D341Med (cell line): Measurements from ENCODE around the gene KNDC1.

Experiments used
- DNase-seq: peaks from one replicate; pipeline ENCODE4 v3.0.0; 2012; ENCODE audit warnings: low spot score

KNDC1 gene

DNA sequence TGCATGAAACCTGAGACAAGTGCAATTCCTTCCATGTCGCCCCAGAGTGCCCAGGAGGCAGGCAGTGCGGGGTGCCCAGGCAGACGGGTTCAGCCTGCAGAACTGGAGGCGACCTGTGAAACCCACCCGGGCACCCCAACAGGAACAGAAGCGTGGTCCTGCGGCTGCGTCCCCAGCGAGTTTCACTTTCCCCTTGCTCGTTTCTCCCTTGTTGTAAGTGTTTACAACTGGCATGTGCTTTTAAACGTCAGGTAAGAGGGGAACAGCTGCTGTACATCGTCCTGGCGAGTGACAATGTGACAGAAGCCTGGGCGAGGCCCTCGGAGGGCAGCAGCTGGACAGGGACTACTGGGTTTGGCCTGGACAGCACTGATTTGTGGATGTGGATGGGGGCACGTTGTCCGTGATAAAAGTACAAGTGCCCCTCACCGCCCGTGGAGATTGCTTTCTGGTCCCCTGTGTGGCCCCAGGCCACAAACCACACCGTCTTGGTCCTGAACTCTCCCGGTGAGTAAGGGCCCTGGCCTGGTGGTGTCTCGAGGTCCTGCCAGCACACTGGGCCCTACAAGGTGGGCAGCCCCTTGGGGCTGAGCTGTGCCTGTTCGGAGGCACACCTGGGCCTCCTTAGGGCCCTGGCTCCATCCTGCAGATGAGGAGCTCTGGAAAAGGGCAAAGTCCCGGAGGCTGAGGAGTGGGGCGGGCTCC, 81.6 kb downstream of the KNDC1 start:
- DNase-seq: no peak

DNA sequence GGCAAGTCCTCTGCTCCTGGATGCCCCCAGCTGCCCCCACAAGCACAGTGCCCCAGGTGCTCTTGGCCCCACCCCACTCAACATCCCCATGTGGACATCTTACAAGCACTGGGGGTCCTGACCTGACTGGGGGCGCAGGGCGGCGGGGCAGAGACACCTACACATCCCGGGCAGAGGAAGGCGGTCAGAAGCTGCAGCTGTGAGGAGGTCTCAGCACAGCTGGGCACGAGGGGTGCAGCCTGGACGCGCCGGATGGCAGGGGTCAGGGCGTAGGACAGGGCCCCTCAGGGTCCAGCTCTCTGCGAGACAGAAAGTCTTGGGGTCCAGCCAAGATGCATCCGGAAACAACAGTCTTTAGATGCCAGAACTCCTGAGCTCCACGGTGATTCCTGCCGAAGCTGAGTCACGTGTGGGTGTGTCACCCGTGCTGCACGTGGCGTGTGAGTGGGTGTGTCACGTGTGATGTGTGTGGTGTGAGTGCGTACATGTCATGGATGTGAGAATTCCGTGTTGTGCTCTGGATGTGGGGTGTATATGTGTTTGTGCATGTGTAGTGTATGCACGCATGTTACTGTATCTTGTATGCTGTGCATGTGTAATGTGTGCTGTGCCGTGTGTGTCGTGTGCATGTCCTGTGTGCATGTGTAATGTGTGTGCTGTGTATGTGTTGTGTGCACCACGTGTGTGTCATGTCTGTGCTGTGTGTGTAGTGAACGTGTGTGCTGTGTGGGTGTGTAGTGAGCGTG, 82.8 kb downstream of the KNDC1 start:
- no peak for DNase-seq

DNA sequence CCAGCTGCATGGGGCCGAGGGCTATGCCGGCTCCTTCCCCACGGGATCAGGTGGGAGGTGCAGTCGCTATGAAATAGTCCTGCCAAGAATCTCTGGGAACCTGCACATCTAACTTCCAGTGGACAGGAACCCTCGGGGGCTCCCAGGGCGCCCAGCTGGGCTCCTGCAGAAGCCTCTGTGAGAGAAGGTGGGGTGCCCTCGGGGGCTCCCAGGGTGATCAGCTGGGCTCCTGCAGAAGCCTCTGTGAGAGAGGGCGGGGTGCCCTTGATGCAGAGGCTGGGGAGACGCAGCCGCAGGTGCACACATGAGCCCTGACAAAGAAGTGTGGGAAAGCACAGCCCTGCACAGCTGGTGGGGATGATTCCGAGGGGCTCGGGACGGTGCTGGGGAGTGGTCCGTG, 83.6 kb downstream of the KNDC1 start:
- DNase-seq: no peak

DNA sequence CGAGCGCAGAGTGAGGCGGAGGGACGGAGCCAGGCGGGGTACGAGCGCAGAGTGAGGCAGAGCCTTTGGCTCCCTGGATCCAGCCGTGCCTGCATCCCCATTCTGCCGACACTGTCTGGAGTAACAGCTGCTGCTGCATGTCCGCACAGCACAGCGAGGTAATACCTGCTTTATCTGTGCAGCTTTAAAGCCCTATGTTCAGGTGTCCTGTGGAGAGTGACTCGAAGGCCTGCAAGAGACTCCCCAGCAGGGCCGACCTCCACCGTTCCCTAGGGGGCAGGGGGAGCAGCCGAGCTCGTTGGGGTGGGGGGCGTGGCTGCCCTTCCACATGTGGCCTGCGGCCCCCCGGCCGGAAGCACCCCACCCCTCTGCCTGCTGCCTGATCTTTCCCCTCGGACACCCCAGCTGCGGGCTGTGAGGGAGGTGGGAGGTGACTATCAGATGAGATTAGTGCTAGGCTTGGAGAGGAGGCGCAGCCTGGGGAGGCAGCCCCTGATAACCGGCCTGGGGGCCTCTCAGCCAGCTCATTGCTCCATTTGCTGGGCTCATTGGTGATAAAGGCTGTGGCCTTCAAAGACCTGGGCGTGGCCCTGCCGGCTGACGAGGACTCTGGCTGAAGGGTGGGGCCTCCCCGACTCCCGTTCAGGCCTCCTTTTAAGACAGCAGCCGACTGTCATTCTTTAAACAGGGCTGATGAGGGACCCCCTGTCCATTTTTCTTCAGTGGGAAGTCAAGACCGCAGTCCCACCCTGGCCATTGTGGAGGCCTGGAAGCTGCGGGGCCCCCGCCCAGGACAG, 85.6 kb downstream of the KNDC1 start:
- no peak for DNase-seq

DNA sequence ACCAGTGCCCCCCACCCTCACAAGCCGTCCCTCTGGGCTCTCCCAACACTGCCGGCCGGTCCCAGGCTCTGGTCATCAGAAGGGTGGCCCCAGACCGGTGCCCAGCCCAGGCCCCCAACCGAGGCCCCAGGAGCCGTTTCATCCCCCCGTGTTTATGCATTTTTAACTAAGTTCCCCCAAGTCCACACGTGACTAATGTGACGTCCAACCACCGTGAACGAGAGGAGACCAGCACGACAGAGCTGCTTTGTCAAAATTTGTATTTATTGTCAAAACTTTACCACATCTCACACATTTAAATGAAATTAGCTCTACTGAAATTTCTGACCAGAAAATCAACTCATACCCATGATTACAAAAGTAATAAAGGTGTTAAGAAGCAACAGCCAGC, 86.2 kb downstream of the KNDC1 start:
- DNase-seq: no peak

DNA sequence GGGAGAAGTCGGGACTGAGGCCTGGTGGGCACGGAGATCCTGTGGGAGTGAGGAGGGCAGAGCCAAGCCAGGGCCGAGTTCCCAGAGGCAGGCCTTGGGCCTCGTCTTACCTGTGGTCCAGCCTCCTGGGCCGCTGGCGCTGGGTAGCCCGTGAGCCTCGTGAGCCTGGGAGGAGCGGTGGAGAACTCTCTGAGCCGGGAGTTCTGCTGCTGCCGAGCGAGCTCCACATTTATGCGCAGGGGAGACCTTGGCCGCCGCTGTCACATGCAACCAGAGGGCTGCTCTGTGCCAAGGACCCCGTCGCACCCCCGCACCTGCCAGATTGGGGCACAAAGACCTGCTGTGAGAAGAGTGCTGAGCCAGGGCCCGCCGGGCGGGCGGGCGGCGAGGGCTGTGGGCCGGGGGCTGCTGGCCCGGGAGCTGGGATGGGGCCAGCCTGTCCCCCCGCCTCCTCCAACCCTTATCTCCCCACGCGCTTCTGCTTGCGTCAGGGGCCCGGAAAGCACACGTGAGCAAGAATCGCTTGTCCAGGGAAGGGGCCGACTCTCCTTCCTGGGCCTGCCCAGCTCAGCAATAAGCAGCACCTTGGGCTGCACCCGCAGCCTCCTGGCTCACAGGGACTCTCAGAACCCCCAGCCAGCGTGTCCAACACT, 87.8 kb downstream of the KNDC1 start:
- no peak for DNase-seq

DNA sequence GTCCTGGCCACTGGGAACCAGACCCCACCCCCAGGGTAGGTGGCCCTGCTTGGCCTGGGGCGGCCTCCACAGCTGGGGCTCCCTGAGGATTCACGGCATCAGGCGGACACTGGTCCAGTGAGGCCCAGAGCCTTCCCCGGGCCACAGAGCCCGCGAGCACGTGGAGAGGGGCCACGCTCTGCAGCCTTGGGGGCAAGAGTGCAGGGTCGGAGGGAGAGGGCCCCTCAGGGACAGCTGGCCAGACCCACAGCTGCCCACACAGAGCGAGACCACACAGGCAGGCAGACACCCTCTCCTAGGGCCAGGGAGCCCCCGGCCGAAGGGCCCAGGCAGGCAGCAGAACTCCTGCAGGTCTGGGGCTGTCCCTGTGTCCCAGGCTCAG, 88.3 kb downstream of the KNDC1 start:
- DNase-seq: no peak

DNA sequence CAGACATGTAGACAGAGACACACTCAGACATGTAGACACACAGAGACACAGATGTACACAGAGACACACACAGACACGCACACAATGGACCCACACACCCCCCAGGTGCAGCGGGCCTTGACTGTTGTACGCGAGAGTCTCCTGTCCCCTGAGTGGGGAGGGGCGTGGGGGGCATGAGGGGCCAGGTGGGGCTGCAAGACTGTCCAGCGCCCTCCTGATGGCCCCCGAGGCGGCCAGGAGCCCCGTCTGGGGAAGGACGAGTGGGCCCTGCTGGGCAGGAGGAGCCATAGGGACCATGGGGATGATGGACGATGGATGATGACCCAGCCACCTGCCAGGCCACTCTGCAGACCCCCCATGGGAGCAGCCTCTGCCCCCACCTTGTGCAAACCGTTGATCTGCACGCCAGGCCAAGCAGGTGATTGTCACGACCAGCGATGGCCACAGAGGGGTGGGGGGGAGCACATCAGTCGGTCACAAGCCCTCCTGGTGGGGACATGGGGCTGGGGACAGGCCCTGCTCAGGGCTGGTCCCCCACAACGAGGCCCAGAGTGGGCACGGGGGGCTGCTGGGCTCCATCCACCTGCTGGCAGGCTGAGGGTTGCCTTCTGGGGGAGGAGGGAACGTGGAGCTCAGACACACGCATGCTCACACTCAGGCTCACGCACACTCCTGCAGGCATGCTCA, 89.2 kb downstream of the KNDC1 start:
- DNase-seq: no peak

DNA sequence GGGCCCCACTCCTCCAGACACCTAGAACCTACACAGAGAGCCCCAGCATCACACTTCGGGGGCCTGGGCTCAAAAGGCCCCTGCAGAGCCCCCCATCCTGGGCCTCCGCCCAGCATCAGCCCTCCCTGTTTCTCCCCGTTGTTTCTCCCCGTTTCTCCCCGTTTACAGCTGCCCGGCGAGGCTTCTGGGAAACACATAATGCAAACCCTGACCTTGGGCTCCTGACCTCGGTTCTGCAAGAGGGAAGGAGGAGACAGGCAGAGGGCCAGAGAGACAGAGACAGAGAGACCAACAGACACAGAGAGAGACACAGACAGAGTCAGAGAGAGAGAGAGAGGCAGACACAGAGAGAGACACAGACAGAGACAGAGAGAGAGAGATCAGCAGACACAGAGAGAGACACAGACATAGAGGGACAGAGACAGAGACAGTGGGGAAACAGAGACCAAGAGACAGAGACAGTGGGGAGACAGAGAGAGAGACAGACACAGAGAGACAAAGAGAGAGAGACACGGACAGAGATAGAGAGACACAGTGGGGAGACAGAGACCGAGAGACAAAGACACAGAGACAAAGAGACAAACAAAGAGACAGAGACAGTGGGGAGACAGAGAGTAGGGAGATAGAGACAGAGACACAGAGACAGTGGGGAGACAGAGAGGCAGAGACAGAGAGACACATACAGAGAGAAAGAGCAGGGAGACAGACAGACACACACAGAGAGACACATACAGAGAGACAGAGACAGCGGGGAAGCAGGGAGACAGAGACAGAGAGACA, 90.1 kb downstream of the KNDC1 start:
- no peak for DNase-seq

DNA sequence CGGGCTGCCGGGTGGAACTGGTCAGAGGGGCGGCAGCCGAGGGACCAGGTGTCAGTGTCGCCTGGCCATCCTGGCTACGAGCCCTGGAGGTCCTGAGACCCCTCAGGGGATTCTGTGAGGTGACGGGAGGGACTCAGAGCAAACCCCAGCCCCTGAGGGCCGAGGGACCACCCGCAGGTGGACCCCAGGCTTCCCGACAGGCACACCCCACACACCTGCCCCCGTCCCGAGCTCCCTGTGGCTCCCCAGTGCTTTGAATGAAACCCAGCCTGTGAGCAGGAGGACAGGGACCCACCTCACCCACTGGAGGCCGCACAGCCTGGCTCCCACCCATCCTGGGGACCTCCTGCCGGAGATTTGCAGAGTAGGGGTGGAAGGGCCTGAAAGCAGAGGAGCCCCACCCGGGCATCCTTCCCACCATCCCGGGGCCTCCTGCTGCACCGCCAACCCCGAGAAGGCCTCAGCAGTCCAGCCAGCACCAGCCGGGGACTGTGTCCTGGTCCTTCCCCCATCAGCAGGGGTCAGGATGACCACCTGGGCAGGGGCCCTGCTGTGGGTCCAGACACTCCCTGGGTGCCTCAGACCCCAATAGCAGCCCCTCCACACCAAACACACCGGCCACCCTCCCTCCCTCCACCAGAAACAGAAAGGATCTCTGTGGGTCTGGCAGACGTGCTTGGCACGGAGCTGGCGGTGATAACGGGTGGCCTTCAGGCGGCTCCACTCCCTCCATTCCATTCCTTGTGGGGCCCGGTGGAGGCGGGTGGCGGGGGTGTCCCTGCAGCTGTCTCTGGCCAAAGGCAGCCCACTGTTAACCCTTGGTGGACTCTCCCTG, 91.6 kb downstream of the KNDC1 start:
- DNase-seq: no peak

DNA sequence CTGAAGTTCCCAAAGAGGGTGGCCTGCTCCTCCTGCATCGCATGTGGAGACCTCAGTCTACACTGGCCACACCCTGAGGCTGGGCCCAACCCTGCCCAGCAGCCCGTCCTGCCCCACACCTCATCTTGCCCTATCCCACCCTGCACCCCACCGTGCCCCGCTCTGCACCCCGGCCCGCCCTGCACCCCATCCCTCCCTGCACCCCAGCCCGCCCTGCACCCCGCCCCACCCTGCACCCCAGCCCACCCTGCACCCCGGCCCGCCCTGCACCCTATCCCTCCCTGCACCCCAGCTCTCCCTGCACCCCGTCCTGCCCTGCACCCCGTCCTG, 92.2 kb downstream of the KNDC1 start:
- no peak for DNase-seq

DNA sequence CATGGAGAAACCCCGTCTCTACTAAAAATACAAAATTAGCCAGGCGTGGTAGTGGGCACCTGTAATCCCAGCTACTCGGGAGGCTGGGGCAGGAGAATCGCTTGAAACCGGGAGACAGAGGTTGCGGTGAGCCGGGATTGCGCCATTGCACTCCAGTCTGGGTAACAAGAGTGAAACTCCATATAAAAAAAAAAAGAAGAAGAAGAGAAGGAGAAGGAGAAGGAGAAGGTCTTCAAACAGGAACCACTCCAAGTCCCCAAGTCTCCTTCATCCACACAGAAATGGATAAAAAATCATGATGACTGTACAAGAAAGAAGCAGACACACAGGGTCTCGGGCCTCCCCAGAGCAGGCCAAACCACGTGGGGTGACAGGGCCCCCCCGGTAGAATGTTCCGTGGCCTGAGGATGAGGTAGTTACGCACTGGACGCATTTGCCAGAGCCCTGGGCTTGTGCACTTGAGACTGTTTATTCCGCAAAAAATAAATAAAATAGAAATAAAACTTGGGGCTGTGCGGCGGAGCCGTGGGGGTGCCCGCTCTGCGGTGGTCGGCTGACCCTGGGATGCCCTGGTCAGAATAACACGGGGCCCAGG, 93.4 kb downstream of the KNDC1 start:
- no peak for DNase-seq

DNA sequence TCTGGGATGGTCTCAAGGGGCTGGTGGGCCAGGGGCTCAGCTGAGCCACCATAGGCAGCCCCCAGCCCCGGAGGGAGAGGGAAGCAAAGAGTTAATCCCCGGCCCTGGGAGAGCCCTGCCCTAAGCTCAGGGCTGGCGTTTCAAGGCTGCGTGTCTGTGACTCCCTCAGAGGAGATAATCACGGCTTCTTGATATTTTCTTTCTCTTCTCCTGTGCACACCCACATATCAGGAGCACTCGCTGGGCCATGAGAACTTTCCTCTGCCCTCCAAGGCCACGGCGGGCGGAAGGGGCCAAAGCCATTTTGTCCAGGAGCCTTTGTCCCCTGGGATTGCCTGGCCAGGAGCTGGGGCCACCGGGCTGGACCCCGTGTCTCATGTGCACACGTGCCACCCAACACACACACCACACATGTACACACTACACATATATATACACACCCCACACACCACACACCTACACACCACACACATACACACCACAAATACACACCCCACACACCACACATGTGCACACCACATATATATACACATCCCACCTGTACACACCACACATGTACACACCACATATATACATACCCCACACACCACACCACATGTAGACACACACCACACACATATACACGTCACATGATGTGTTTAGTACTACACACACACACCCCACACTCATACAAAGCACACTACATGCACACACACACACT, 94.6 kb downstream of the KNDC1 start:
- DNase-seq: no peak

DNA sequence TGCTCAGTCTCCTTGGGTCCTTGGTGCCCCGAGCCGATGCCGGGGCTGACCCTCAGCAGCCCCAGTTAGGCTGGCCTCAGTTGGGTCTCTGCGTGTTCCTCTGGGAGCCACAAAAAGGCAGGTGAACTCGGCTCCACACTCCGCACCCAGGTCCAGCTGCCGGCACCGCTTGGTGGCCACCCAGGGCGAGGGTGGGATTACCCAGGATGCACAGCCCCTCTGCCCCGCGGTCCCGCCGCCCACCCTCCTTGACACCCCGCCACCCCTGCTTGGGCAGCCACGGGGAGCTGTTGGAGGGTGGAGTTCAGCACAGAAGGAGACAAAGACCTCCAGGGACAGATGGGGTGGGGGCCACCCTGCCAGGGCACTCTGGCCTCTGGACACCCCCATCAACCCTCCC, 95.3 kb downstream of the KNDC1 start:
- no peak for DNase-seq

DNA sequence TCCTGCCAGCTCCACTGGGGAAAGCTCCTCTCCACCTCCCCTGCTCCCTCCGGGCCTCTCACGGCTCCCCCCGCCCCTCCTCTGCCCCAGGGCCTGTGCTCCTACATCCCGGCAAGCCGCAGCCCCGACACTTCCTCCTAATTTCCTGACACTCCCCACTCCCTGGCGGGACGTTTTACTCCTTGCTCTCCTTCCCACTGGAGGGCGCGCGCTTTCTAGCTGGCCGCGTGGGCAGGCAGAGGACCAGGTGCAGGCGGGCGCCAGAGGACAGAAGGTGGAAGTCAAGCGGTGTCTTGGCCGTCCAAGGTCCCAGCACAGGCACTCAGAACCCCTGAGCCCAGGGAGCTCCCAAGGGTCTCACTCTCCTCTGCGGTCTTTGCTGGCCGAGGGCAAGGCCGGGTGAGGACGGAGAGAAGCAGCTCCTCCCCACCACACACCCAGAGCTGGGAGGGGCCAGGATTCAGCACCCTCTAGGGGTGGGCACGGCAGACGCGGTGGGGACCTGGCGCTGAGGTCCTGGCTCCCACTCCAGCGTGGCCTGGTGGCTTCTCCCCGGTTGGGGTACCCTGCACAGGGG, 97.6 kb downstream of the KNDC1 start:
- no peak for DNase-seq

DNA sequence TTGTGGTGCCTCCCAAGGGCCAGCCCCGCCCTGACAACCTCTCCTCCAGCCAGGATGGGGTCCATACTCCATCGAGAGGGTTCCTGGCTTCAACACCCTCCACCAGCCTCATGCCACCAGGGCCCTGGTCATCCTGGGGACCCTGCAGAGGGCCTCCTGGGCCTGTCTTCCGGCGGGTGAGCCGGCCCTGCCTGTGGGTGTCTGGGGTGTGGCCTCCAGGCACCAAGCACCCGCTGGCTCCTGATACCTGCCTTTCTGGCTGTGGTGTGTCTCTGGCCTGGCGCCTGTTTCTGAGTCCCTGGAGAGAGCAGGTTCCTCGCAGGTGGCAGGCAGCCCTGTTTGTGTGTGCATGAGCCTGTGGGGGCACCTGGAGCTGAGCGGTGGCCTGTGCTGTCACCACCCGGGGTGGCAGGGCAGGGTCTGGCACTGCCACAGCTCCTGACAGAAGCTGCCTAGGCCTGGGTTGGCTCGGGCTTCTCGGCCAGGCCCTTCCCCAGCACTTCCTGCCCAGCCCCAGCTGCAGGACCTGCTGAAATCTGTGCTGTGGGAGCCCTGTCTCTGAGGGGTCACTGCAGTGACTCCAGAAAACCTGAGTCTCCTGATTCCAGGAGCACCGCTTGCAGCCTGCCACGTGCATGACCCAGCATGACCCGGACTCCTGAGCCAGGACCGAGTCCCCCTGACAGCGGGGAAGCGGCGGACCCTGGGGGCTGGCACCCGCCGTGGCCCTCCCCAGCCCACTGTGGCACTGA, 98.2 kb downstream of the KNDC1 start:
- no peak for DNase-seq

DNA sequence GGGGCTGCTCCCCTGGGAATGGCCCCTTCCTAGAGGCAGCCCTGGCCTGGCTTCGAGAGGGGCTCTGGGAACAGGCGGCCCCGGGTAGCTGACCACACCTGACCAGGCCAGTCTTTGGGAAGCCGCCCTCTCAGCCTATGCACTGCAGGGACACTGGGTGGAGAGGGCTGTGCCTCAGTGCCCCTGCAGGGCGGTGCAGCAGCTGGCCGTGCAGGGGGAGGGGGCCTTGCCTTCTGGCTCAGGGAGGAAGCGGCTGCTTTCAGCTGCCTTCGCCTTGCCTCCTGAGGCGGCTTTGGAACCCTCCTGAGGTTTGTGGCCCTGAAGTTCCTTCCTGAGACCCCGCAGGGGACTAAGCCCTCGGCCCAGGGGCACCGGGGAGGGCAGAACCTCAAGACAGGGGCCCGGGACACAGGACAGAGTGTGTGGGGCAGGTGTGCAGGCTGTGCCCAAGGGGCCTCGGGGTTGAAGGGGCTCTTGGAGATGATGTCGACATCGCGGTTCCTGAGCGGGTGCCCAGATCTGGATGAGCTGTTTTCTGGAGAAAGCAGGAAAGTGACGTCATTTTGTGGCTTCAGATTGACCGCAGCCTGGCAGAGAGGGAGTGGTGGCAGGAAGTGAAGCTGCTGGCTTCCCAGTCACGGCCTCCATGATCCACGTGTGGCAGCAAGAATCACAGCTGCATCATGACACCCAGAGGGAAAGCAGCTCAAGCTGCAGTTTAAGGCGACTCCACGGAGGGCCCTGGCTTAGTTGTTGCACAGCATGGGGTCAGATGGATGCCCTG, 99.0 kb downstream of the KNDC1 start:
- DNase-seq: no peak

DNA sequence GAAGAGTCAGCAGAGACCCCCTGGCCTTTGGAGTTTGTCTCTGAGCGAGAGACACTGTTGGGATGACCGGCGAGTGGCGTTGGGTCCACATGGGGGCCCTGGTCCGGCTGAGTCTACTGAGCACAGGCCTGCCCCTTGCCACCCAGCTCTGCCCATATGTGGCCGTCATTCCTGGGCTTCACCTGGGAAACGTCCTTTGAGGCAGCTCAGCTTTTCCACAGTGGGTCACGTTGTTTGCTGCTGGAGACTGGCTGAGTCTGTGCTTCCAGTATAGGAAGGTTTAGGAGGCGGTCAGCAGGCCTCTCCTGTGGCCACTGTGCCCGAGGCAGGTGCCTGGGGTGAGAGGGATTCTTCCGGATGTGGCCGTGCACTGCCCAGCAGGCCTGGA, 99.6 kb downstream of the KNDC1 start:
- DNase-seq: no peak
